ENCODE measurements around the gene PUS3. TPM values are rescaled to one million over a fixed set of nuclear protein-coding genes. Genes with fewer than 3 reads are reported as not detected.

PUS3 gene
- total RNA-seq, 1 donor from 2014 or later = 14.3 TPM

DNA sequence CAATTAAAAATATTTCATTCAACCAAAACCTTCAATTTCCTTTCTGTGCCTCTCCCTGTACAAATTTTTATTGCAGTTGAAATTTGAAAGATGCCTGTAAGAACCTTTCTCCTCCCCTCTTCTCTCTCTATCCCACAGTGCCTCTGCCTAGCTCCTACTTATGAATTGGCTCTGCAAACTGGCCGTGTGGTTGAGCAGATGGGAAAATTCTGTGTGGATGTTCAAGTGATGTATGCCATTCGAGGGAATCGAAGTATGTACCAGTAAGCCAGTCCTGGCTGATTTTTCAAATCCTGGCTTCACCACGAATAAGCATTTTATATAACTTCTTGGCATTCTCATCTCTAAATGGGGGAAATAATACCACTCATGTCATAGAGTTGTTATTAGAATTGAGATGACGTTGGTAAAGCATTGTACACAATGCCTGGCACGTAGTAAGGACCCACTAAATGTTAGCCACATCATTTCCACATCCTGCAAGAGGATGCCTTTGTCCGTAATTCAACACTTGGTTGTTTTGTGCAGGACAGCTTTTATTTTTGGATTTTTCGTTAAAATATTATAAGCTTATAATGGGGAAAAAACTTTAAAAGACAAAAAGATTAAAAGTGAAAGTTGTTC is 7.3 kb upstream of the PUS3 start:
- Mint-ChIP-seq H3K27ac (ENCODE audit: unreplicated experiment) (no peak overlapping the region), H3K4me3 (ENCODE audit: unreplicated experiment) (no peak overlapping the region), H3K4me1 (ENCODE audit: low read depth, unreplicated experiment) (no peaks in the 10 kb centered on the region), H3K27me3 (ENCODE audit: low read depth, unreplicated experiment) (peaks cover 9% of the 10 kb centered on the region), H3K36me3 (ENCODE audit: low read depth, unreplicated experiment) (no peaks in the 10 kb centered on the region), H3K9me3 (ENCODE audit: unreplicated experiment) (no peaks in the 10 kb centered on the region)
- TF ChIP-seq EZH2 (IDR thresholded peaks at IDR 0.05; ENCODE audit: insufficient read depth, low read length) = no peak
- TF ChIP-seq, protein P1, sequence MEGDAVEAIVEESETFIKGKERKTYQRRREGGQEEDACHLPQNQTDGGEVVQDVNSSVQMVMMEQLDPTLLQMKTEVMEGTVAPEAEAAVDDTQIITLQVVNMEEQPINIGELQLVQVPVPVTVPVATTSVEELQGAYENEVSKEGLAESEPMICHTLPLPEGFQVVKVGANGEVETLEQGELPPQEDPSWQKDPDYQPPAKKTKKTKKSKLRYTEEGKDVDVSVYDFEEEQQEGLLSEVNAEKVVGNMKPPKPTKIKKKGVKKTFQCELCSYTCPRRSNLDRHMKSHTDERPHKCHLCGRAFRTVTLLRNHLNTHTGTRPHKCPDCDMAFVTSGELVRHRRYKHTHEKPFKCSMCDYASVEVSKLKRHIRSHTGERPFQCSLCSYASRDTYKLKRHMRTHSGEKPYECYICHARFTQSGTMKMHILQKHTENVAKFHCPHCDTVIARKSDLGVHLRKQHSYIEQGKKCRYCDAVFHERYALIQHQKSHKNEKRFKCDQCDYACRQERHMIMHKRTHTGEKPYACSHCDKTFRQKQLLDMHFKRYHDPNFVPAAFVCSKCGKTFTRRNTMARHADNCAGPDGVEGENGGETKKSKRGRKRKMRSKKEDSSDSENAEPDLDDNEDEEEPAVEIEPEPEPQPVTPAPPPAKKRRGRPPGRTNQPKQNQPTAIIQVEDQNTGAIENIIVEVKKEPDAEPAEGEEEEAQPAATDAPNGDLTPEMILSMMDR (IDR thresholded peaks at IDR 0.05; ENCODE audit: insufficient read depth, low read depth, low read length) = no peak
- H3K79me2 ChIP-seq (ENCODE audit: insufficient read depth, low read length) = no peaks in the 10 kb centered on the region
- H2AFZ ChIP-seq (ENCODE audit: low read depth, low read length) = no peak overlapping the region
- DNase-seq (ENCODE audit: low read depth) (no peak), FAIRE-seq (no peak)
- H3K9me3 ChIP-seq (ENCODE audit: insufficient read depth, low read depth, low read length) = no peaks in the 10 kb centered on the region
- H3K4me3 ChIP-seq (ENCODE audit: insufficient read depth, low read depth, low read length) = no peak overlapping the region
- no peaks in the 10 kb centered on the region for H3K36me3 ChIP-seq (ENCODE audit: insufficient read depth, low read length)
- peaks cover 6% of the 10 kb centered on the region for H3K27me3 ChIP-seq (ENCODE audit: insufficient read depth, low read length)
- H4K20me1 ChIP-seq (ENCODE audit: insufficient read depth, low read length) = no peaks in the 10 kb centered on the region
- H3K4me2 ChIP-seq (ENCODE audit: low read length) = no peak overlapping the region
- H3K4me1 ChIP-seq (ENCODE audit: insufficient read depth, low read length) = no peaks in the 10 kb centered on the region
- no peak overlapping the region for H3K9ac ChIP-seq (ENCODE audit: low read length)
- H3K27ac ChIP-seq (ENCODE audit: low read depth, low read length) = no peak overlapping the region

DNA sequence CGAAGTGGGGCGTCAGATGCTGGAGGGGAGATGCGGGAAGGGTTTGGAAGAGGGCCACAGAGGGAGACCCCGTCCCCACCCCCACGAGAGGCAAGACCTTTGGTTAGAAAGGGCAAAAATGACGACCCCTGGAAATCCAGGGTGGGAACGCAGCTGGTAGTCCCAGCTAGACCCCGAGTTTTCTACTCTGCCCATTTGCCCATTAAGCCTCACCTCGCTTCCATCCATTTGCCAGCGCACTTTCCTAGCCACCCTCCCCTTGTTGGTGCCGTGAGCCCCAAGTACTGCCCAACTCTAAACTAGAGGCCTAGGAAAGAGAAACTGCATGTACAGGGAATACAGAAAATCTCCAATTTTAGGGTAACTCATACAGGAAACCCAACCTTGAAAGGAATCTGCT is 1.7 kb upstream of the PUS3 start:
- Histone ChIP-seq H3K9me3 (ENCODE audit: insufficient read depth, low read depth, low read length) (no peaks in the 10 kb centered on the region), H3K4me1 (ENCODE audit: insufficient read depth, low read length) (peaks cover 9% of the 10 kb centered on the region), H3K27me3 (ENCODE audit: insufficient read depth, low read length) (peaks cover 20% of the 10 kb centered on the region), H3K36me3 (ENCODE audit: insufficient read depth, low read length) (peaks cover 7% of the 10 kb centered on the region), H3K27ac (ENCODE audit: low read depth, low read length) (no peak overlapping the region), H3K4me2 (ENCODE audit: low read length) (peak overlapping the region; percentile 86), H3K79me2 (ENCODE audit: insufficient read depth, low read length) (peaks cover 24% of the 10 kb centered on the region), H3K9ac (ENCODE audit: low read length) (no peak overlapping the region), H3K4me3 (ENCODE audit: insufficient read depth, low read depth, low read length) (no peak overlapping the region), H2AFZ (ENCODE audit: low read depth, low read length) (no peak overlapping the region), H4K20me1 (ENCODE audit: insufficient read depth, low read length) (peaks cover 8% of the 10 kb centered on the region)
- H3K4me3 Mint-ChIP-seq (ENCODE audit: unreplicated experiment) = peak overlapping the region; percentile 85
- peaks cover 5% of the 10 kb centered on the region for H3K4me1 Mint-ChIP-seq (ENCODE audit: low read depth, unreplicated experiment)
- H3K9me3 Mint-ChIP-seq (ENCODE audit: unreplicated experiment) = peaks cover 3% of the 10 kb centered on the region
- FAIRE-seq (no peak), DNase-seq (ENCODE audit: low read depth) (no peak)
- peaks cover 20% of the 10 kb centered on the region for H3K27me3 Mint-ChIP-seq (ENCODE audit: low read depth, unreplicated experiment)
- TF ChIP-seq EZH2 (IDR thresholded peaks at IDR 0.05; ENCODE audit: insufficient read depth, low read length) = no peak
- TF ChIP-seq, protein P1 (IDR thresholded peaks at IDR 0.05; ENCODE audit: insufficient read depth, low read depth, low read length) = no peak
- no peak overlapping the region for H3K27ac Mint-ChIP-seq (ENCODE audit: unreplicated experiment)
- peaks cover 2% of the 10 kb centered on the region for H3K36me3 Mint-ChIP-seq (ENCODE audit: low read depth, unreplicated experiment)

Data from astrocyte (in vitro differentiated cells and primary cell).